HUES48 (cell line): ENCODE results near the gene ZNF557.

Experiments used
- H3K27ac ChIP-seq: one replicate; pipeline ENCODE4 v1.7.0; 2013; ENCODE audit warnings: low read depth, low read length, inconsistent platforms
- H3K27me3 ChIP-seq: 2 replicates; pipeline ENCODE4 v1.6.1; 2013; ENCODE audit warnings: mild to moderate bottlenecking, low read length; ENCODE audit not compliant: control insufficient read depth, insufficient read depth
- H3K36me3 ChIP-seq: 2 replicates; pipeline ENCODE4 v1.6.1; 2013; ENCODE audit warnings: low read length; ENCODE audit not compliant: control insufficient read depth, insufficient read depth
- H3K4me1 ChIP-seq: 2 replicates; pipeline ENCODE4 v1.6.1; 2013; ENCODE audit warnings: mild to moderate bottlenecking, low read length; ENCODE audit not compliant: control insufficient read depth, insufficient read depth
- H3K4me3 ChIP-seq: 2 replicates; pipeline ENCODE4 v1.5.1; 2013; ENCODE audit warnings: mild to moderate bottlenecking, low read depth, low read length
- H3K9ac ChIP-seq: 2 replicates; pipeline ENCODE4 v1.6.1; 2013; ENCODE audit warnings: mild to moderate bottlenecking, low read depth, low read length, moderate library complexity
- H3K9me3 ChIP-seq: 2 replicates; pipeline ENCODE4 v1.6.1; 2013; ENCODE audit warnings: low read length; ENCODE audit not compliant: control insufficient read depth, insufficient read depth

The ZNF557 gene

DNA sequence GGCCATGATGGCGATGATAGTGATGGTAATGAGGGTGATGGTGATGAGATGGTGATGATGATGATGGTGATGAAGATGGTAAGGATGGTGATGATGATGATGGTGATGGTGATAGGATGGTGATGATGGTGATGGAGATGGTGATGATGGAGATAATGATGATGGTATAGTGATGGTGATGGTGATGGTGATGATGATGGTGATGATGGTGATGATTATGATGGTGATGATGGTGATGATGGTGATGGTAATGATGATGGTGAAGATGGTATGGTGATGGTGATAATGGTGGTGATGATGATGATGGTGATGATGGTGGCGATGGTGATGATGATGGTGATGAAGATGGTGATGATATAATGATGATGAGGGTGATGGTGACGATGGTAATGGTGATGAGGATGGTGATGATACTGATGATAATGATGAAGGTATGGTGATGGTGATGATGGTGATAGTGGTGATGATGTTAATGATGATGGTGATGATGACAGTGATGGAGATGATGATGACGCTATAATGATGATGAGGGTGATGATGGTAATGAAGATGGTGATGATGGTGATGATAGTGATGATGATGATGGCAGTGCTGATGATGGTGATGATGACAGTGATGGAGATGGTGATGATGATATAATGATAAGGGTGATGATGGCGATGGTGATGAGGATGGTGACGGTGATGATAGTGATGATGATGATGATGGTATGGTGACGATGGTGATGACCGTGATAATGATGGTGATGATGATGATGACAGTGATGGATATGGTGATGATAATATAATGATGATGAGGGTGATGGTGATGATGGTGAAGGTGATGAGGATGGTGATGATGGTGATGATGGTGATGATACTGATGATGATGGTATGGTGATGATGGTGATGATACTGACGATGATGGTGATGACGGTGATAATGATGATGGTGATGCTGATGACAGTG, 37.5 kb downstream of the ZNF557 start:
- H3K4me3 ChIP-seq = no peak overlapping the region
- 0 out of 2 replicates have a peak, but pooled peaks cover 4% of the 10 kb centered on the region for H3K4me1 ChIP-seq
- H3K27me3 ChIP-seq = no peaks in the 10 kb centered on the region
- H3K27ac ChIP-seq = no peak overlapping the region
- H3K36me3 ChIP-seq = no peaks in the 10 kb centered on the region
- no peak overlapping the region for H3K9ac ChIP-seq
- H3K9me3 ChIP-seq = no peaks in the 10 kb centered on the region

DNA sequence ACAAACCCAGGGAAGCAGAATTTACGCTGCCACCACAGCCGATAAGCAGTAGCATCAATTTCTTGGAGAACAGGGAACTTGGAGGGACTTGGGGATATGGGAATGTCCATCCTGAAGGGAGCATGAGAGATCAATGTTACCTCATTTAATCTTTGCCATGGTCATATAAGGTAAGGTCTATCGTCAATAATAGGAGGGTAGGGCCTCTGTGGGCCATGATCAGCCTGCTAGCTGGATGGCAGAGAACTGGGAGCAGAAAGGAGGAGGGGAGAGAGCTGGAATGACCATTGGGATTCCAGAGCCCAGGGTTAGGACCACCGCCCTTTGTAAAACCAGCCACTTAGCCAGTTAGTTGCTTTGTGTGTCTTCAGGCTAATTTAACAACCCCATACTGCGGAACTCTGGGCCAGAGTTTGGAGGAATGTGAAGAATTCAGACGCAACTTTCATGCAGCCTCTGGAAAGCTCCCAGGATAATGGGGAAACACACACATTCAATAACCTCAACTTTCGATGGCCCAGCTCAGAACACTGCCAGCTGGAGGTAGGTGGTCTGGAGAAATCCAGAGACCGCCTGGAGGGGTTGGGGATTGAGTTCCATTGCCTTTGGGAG, 40.3 kb downstream of the ZNF557 start:
- H3K36me3 ChIP-seq = no peaks in the 10 kb centered on the region

DNA sequence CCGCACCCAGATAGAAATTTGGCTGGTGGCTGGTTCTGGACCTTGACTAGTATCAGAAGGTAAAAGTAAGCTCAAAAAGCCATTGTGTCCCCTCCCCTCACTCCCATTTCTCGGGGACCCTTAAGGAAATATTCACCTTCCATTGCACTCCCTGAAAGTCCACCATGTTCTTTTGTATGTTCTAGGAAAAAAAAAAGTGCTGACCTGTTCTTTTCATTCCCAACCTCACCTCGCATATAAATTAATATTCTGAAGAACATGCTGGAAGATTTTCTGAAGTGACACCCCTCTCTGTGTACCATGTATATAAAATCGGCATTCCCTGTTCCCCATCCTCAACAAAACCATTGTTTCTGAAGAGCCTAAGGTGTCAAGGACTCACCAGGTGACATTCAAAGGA, 43.2 kb downstream of the ZNF557 start:
- Histone ChIP-seq H3K4me3 (no peak overlapping the region), H3K9me3 (no peaks in the 10 kb centered on the region), H3K9ac (no peak overlapping the region), H3K4me1 (0 out of 2 replicates have a peak, but pooled peaks cover 4% of the 10 kb centered on the region), H3K27ac (no peak overlapping the region), H3K27me3 (no peaks in the 10 kb centered on the region), H3K36me3 (peaks cover 16% of the 10 kb centered on the region)

More for the DNA sequence above, 40.3 kb downstream of the ZNF557 start:
- H3K27ac ChIP-seq = peak overlapping the region; percentile 21
- 0 out of 2 replicates have a peak, but pooled peaks cover 4% of the 10 kb centered on the region for H3K4me1 ChIP-seq
- no peaks in the 10 kb centered on the region for H3K9me3 ChIP-seq
- H3K4me3 ChIP-seq = no peak overlapping the region
- H3K27me3 ChIP-seq = no peaks in the 10 kb centered on the region
- H3K9ac ChIP-seq = no peak overlapping the region

DNA sequence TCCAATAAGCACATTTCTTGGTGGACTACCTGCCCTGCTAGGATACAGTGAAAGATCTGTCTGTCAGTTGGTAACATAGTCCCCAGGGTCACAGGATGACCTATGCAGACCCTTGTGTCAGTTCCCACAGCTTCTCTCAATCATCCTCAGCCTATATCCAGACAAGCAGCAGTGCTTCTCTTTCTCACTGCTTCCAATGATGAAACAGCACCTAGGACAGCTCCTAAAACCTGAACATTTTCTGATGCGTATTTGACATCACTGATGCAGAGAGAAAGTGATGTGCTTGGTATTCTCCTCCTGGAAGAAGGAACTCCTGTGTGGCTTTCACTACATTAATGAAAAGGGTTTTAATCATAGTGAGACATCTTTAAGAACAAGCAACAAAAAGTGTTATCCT, 43.7 kb downstream of the ZNF557 start:
- Histone ChIP-seq H3K36me3 (peaks cover 19% of the 10 kb centered on the region), H3K4me3 (no peak overlapping the region), H3K27me3 (no peaks in the 10 kb centered on the region), H3K4me1 (0 out of 2 replicates have a peak, but pooled peaks cover 4% of the 10 kb centered on the region), H3K9me3 (no peaks in the 10 kb centered on the region), H3K27ac (no peak overlapping the region), H3K9ac (no peak overlapping the region)

DNA sequence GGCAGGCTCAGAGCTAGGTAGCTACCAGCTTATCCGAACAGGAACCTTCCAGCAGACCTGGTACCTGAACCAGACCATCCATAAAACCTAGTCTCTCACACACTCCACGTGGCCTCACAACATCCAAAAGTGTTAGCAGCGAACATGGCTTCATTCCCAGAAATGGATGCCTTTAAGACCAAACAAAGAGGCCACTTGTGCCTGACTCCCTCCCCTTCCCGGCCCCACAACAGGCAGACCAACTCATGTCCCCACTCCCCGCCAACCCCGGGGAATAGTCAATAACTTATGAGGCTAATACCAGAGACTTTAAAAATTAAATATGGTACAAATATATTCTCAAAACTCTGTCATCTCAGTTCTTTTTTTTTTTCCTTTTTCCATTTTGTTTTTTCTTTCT, 46.2 kb downstream of the ZNF557 start:
- no peaks in the 10 kb centered on the region for H3K9me3 ChIP-seq
- no peak overlapping the region for H3K4me3 ChIP-seq
- no peak overlapping the region for H3K9ac ChIP-seq
- peaks cover 40% of the 10 kb centered on the region for H3K36me3 ChIP-seq
- no peaks in the 10 kb centered on the region for H3K4me1 ChIP-seq
- H3K27me3 ChIP-seq = no peaks in the 10 kb centered on the region
- no peak overlapping the region for H3K27ac ChIP-seq

DNA sequence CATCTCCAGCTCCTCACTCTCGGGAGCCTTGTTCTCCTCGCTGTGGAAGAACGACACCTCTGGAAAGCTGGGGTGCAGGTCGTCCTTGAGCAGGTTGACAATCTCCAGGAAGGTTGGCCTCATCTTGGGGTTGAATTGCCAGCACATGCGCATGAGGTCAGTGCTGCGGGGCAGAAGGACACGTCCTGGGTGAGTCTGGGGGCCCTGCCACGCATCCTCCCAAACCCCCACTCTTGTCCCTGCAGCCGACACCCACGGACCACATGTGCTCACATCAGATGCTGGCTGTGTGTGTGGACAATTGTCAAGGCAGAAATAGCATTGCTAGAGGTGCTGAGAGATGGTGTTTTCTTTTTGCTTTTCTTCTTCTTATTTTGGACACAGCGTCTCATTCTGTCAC, 47.7 kb downstream of the ZNF557 start:
- Histone ChIP-seq H3K27ac (no peak overlapping the region), H3K4me3 (no peak overlapping the region), H3K36me3 (peaks cover 47% of the 10 kb centered on the region), H3K9ac (no peak overlapping the region), H3K4me1 (no peaks in the 10 kb centered on the region), H3K9me3 (no peaks in the 10 kb centered on the region), H3K27me3 (no peaks in the 10 kb centered on the region)

DNA sequence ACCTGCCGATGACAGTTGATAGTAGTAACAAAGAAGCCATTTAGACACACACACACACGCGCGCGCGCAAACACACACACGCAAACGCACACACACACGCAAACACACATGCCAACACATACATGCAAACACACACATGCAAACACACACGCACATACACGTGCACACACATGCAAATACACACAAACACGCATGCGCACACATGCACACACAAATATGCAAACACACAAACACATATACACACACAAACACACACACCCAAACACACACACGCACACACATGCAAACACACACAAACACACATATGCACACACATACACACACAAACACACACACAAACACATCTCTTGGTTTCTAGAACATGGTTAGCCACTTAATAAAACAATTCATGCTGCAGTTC, 50.1 kb downstream of the ZNF557 start:
- H3K9me3 ChIP-seq = no peaks in the 10 kb centered on the region
- no peak overlapping the region for H3K4me3 ChIP-seq
- no peaks in the 10 kb centered on the region for H3K4me1 ChIP-seq
- H3K27ac ChIP-seq = no peak overlapping the region
- H3K36me3 ChIP-seq = peaks cover 54% of the 10 kb centered on the region
- no peak overlapping the region for H3K9ac ChIP-seq
- no peaks in the 10 kb centered on the region for H3K27me3 ChIP-seq

DNA sequence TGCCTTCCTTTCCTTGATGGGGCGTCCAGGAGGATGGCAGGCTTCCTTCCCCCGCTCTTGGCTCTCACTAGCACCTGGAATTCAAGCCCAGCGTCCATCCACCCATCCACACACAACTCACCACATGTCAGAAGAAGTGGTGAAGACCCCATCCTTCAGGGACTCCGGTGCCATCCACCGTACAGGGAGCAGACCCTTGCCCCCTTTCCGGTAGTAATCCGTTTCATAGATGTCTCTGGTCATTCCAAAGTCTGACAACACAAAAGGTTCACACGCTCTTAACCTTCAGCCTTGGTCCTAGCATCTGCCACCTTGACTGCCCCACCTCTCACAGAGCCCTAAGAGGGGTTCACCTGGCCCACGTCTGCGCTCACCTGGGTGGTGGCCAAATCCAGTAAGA, 51.0 kb downstream of the ZNF557 start:
- no peaks in the 10 kb centered on the region for H3K9me3 ChIP-seq
- H3K27ac ChIP-seq = no peak overlapping the region
- peaks cover 57% of the 10 kb centered on the region for H3K36me3 ChIP-seq
- no peaks in the 10 kb centered on the region for H3K4me1 ChIP-seq
- no peak overlapping the region for H3K4me3 ChIP-seq
- H3K27me3 ChIP-seq = no peaks in the 10 kb centered on the region
- H3K9ac ChIP-seq = no peak overlapping the region

DNA sequence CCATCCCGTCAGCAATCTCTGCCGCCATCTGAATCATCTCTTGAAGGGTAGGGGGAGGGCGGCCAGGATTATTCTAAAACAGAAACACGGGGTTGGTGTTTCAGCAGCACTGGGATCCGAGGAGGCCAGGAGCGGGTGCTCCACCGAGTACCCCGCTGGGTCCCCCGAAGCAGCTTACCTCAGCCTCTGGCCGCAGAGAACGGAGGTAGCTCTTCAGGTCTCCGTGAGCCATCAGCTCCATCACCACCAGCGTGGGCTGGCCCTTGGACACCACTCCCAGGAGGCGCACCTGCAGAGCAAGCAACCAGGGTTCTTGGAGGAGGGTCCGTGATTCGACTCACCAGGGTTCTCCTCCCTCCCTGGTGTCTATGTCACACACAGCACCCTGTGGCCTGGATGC, 53.2 kb downstream of the ZNF557 start:
- Histone ChIP-seq H3K4me1 (no peaks in the 10 kb centered on the region), H3K27me3 (no peaks in the 10 kb centered on the region), H3K36me3 (peaks cover 68% of the 10 kb centered on the region), H3K4me3 (no peak overlapping the region), H3K9ac (no peak overlapping the region), H3K27ac (no peak overlapping the region), H3K9me3 (peaks cover 8% of the 10 kb centered on the region)

DNA sequence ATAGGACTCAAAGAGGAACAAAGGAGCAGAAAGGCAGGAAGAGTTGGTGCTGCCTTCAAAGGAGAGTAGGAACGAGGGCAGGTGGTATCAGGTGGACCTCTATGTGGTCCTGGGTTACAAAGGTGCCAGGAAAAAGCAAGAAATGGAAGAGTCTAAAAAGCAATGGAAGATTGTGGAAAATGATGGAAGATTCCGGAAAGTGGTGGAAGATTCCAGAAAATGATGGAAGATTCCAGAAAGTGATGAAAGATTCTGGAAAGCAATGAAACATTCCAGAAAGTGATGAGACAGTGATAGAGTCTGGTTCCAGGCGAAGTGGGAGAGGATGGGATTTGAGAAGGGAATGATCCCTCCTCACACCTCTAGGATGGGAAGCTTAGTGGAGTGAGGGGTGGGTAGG, 55.3 kb downstream of the ZNF557 start:
- H3K9me3 ChIP-seq = peaks cover 8% of the 10 kb centered on the region
- H3K4me1 ChIP-seq = no peaks in the 10 kb centered on the region
- no peak overlapping the region for H3K9ac ChIP-seq
- H3K36me3 ChIP-seq = peaks cover 70% of the 10 kb centered on the region
- H3K4me3 ChIP-seq = no peak overlapping the region
- H3K27ac ChIP-seq = no peak overlapping the region
- H3K27me3 ChIP-seq = no peaks in the 10 kb centered on the region

DNA sequence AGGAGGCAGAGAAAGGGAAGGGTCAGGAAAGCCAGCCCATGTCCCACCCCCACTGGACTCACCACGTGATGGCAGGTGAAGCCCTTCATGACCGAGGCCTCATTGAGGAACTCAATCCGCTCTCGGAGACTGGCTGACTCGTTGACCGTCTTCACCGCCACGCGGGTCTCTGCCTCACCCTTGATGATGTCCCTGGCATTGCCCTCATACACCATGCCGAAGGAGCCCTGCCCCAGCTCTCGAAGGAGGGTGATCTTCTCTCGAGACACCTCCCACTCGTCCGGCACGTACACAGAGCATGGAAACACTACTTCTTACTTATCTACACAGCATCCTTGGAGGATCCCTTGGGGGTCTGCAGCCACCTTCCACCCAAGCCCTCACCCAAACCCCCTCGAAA, 55.7 kb downstream of the ZNF557 start:
- H3K9ac ChIP-seq = no peak overlapping the region
- H3K27me3 ChIP-seq = no peaks in the 10 kb centered on the region
- no peak overlapping the region for H3K27ac ChIP-seq
- H3K36me3 ChIP-seq = peaks cover 70% of the 10 kb centered on the region
- peaks cover 8% of the 10 kb centered on the region for H3K9me3 ChIP-seq
- no peak overlapping the region for H3K4me3 ChIP-seq
- no peaks in the 10 kb centered on the region for H3K4me1 ChIP-seq
